GM19455 (cell line): ENCODE results near the gene IMMP1L.

Experiments used
- ATAC-seq: cut with Tn5 transposase; IDR thresholded peaks from one replicate; pipeline ENCODE4 v1.9.1; 2021; ENCODE audit not compliant: unreplicated experiment

Gene IMMP1L

DNA sequence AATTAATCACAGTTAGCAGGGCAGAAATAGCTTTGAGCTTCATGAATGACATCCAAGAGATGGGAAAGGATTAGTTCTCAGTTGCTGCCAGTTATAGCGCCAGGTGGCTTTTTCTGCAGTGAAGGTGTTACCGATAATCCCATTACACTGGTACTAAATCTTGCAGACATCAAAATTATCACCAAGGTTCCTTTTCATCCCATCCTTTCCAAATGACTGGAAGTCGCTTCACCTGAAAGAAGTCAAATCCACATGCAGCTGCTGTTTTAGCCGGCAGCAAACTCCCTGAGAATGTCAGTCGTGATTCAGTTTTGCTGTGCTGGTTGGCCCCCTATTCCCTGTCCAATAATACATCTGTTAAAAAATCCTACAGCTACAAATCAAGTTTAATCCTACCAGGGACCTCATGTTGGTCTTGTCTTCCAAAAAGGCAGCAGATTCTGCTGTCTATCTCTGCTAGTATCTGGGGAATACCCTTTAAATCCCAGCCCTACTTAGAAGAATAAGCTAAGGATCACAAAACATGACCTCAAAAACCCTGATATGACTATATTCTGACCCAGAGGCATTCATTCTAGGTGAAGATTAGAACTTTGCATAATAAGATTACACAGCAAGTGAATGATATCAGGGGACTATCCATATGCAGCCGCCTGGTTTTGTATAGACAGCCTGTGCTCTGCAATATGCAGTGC, 31.7 kb downstream of the IMMP1L start:
- ATAC-seq = no peak

DNA sequence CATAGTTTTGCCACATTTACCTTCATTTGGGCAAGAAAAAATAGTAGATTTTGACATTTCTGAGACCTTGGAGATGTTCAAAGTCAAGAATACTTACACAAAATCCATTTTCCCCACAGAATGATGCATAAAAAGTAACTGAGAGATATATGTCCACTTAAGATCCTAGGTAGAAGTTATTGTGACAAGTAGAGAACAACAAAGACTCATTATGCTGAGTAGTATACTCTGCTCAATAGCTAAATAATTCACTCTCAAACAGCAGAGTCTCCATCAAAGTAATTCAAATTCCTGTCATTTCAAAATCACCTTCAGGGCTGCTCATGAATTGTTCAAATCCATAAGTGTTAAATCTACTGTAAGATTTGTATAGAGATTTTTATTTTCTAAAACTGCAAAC, 35.3 kb downstream of the IMMP1L start:
- no peak for ATAC-seq

DNA sequence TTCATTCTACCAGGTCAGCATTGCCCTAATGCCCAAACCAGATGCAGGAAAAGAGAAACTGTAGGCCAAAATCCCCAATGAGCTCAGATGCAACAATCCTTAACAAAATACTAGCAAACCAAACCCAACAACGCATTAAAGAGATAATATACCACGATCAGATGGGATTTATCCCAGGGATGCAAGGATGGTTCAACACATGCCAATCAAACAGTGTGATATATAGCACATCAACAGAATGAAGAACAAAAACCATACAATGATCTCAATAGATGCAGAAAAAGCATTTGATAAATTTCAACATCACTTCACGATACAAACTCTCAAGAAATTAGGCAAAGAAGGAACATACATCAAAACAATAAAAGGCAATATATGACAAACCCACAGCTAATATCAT, 45.0 kb downstream of the IMMP1L start:
- no peak for ATAC-seq

DNA sequence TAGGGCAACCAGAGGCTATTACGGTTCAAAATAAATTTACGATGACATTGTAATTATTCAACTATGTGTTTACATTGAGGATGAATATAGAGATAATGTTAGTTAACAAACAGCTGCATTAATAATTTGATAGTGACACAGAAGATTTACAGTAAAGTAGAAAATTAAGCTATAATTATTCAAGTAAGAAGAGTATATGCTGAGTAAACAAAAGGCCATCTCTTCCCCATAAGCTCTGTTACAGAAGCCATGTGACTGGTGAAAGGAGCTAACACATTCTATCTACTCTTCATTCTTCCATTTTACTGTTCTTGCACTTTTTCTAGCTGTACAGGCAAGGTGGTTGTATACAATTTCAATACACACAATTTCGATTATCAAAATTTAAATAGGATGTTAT, 54.2 kb downstream of the IMMP1L start:
- no peak for ATAC-seq

DNA sequence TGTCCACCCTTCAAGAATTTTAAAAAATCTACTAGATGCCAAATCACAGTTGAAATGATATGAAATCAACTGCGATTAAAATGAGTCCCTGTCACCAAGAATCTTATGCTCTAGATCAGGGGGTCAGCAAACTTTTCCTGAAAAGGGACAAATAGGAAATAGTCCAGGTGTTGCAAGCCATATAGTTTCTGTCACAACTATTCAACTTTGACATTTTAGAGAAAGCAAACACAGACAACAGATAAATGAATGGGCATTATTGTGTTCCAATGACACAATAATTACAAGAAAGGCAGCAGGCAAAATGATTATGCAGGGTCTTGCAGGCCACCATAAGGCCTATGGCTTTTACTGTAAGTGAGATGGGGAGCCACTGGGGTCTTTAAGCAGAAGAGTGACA, 58.6 kb downstream of the IMMP1L start:
- ATAC-seq = no peak

DNA sequence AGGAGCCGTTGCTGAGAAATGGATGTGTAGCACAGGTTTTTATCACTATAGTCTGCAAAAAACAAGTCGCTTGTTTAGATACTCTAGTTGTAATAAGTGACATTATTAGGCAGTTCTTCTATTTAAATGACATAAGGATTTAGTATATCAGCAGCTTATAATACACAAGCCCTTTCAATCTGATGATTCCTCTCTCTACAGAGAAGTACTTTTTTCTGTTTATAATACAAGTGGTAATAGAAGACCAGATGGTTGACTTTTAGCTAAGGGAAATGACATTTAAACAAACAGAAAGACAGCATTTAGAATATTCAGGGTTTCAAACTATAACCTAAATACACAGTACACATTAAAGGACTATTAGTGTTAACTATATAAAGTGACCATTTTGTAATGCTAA, 60.4 kb downstream of the IMMP1L start:
- no peak for ATAC-seq

DNA sequence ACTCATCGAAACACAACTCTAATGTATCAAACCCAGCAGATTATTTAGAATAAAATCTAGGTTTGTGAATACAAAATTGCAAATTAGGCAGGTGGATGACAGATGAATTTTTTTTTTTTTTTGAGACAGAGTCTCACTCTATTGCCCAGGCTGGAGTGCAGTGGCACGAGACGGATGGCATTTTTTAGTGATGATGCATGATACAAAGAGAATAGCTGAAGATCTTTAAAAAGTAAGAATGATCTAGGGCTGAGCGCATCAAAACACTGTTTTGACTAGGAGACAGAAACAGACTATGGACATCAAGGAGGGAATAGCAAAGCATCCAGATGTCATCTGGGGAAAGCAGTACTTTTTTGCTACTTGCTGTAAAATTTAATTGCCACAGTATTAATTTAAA, 63.8 kb downstream of the IMMP1L start:
- ATAC-seq = no peak

DNA sequence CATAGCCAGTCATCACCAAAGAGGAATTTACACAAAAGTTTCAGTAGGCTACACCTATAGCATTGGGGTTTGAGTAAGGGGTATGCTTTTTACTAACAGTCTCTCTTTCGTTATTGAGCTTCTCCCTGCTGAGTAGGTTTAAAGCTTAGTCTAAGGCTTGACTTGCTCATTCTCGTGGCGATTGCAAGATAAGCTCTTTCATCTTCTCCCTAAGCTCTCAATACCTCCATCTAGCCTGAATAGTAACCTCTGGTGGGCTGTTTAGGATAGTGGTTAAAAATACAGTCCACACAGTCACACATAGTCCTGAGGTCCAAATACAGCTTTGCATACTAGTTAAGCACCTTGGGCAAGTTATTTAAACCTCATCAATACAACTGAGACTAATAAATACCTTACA, 65.6 kb downstream of the IMMP1L start:
- no peak for ATAC-seq

DNA sequence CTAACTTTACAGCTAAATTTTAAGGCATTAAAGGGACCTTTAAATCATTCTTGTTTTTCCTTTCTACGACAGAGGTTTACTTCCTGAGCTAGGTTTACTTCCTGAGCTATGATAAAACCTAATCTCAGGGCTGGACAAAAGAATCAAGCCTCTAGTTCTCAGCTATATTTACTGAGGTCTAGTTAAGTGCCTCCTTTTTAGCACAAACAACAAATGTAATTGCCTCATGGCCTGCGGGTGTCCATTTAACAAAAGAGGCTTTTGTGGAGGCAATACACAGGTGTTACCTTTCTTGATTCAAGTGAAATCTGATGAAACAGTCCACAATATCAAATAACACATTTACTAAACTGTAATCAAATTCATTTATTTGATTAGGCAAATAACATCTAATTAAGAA, 67.3 kb downstream of the IMMP1L start:
- no peak for ATAC-seq

DNA sequence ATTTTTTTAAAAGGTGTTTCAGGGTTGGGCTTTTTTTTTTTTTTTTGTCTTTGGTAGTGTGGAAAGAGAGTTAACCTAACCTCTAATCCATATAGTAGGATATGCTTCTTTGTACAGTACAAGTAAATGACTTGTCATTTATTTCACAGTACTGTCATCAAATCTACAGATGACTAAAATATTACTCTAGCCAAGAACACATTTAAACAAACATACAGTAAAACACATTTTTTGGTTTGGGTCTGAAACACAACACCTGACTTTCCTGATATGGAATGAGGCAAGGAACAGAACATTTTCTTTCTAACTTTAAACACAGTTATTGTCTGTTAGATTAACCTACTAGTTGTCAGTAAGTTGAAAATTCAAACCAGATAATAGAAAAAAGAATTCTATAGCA, 68.1 kb downstream of the IMMP1L start:
- ATAC-seq = no peak

DNA sequence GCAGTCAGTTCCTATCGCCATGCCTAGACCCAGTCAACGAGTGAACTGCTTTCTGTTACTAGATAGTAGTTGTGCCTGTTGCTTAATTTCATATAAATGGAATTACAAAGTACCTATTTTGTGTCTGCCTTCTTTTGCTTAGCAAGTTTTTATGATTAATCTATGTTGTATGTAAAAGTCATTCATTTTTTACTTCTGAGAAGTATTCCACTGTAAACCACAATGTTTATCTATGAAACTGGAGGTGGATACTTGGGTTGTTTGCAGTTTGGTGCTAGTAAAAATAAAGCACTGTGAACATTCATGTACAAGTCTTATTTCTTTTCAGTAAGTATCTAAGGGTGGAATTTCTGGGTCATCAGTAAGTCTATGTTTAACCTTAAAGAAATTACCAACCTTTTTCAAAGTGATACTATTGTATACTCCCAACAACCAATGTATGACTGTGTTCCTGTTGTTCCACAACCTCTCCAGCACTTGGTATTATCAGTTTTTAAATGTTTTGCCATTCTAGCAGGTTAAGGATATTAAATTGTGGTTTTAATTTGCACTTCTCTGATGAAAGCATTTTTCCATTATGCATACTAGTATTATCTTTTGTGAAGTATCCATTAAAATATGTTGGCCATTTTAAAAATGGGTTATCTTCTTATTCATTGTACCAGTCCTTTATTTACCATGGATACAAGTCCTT, 71.5 kb downstream of the IMMP1L start:
- ATAC-seq = no peak

DNA sequence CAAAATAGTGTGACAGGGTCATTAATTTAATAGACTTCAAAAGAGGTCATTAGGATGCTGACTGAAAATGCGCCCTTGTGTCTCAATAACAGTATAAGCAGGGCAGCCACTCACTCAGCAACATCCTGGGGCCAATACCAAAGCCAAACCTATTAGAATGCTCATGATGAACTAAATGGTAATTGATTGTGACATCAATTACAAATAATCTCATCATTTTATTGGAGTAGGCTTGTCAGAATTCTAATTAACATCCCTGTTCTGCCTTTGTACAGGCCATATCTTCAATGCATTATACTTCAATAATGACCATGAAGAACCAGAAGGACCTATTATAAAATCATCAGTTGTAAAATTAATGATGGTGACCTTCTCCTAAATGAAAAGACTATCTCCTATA, 75.6 kb downstream of the IMMP1L start:
- no peak for ATAC-seq

DNA sequence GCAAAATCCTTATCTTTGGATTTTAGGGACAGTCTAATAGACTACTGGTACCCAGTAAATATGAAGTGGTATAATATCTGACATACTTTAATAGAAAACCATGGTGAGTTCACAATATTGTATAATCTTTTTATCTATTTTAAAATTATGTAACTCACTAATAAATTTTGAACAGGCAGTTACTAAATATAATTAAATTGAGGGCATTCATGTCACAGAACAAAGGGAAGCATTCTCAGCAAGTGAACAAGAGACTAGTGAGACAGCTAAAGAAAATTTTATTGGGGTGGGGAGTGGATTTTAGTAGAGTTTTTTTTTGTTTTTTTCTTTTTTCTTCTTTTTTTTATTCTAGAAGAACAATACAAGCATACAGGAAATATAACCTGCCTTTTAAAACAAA, 84.8 kb downstream of the IMMP1L start:
- no peak for ATAC-seq

DNA sequence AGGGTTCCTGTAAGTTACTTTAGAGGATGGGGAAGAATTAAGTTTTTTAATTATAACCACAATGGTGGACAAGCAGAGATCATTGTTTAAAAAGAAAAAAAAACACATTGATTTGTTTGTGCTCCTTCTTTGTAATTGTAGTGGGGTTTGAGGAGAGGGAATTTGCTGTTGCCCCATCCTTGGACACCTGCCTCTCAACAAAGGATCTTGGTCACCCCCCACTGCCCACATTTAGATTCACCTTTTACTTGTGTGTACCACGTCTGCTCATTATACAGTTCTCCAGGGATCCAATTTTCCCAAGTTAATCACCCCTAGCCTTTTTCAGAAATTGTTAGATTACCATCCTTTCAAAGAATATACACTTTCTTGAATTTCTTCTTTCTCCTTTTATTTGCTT, 86.7 kb downstream of the IMMP1L start:
- no peak for ATAC-seq

DNA sequence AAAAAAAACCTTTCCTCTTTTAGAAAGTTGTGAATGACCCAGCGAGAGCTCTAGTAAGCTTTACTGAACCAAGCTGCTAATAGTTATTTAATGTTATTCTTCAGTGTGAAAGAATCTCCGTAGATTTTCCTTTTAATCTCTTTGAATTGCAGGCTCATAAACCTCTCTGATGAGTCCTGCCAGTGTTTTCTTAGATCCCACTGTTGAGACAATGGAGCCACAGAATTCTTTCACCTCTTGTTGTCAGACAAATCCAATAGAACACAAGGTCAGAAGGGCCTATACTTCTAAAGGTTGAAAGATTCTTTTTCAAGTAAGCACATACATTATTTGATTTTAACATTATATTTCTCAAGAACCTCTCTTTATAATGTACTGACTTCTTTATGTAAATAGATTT, 87.6 kb downstream of the IMMP1L start:
- no peak for ATAC-seq

DNA sequence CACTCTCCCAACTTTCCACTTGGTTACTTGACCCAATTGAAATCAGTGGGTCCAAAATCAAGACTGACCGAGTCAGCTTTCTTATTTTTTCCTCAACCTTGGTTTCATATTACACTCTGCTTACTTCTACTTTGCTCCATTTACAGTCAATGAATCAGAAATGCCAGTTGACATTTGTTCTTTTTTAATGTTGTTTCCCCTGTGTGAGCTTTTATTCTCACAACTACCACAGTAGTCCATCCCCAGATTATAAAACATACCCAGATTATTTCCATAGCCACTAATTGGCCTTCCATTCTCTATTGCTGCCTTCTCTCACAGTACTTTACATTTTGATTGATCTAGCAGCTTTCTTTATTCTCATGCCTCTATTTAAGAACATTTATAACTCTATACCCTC, 89.8 kb downstream of the IMMP1L start:
- no peak for ATAC-seq

DNA sequence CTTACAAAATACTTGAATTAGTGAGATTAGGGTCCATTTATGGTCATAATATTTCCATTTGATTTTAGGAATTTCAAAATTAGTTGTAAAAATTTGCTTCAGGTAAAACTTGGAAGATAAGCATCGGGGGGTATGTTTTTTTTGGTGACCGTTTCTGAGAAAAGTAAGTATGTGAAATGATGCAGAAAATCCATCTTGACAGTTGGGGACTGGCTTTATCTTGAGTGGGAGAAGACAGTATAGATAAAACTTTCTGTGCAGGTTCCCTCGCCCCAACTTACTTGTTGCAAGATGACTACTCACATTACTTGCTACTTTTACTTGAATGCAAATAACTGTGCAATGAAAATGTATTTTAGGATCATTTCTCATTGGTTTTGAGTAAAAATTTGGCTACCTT, 90.3 kb downstream of the IMMP1L start:
- no peak for ATAC-seq

DNA sequence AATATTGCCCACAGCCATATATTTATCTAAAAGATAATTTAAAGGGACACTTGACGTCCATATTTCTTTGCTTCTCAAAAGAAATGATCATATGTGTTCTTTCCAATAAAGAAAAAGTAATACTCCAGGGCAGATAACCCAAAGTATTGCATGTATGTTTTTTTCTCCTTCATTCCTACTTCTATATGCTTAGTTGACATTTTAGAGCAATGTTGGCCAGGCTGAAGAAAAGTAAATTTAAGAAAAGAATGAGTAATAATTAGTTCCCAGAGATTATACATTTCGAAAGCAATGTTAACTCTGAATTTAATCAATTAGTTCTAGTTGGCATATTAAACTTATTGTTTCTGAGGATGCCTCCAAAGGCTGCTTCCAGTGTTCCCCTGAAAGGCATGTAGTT, 91.6 kb downstream of the IMMP1L start:
- ATAC-seq = no peak

DNA sequence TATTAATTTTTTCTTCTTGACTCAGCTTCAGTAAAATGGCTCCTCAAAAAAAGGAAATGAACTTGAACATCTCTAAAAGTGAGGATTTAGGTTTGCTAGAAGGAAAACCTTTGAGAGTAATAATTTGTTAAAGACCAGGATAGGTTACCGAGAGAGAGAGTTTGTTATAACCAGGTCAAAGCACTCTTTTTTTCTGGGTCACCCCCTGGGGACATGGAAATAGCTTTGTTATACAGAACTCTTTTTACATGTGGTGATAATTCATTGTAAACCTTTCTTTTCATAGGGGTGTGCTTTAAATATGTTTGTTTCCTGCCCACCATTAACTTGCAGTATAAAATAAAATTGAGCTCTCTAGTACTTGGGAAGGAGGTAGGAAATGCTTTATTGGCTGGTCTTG, 92.1 kb downstream of the IMMP1L start:
- ATAC-seq = no peak

DNA sequence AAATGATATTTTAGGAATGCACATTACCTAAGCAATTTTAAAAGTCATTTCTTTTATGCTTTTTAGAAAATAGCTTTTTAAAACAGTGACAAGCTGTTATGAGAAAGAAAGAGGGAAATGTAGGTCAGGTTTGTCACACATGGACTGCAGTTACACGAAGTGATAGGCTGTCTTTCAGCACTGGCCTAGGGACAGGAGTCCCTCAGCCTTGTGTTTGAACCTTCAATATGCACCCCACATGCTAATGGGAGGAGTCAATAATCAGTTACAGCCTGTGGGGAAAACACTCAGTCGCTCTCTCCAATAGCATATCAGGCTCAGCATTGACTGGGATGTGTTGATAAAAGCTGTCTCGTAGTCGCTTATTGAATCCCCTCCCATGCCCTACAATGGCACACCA, 94.0 kb downstream of the IMMP1L start:
- ATAC-seq = no peak

DNA sequence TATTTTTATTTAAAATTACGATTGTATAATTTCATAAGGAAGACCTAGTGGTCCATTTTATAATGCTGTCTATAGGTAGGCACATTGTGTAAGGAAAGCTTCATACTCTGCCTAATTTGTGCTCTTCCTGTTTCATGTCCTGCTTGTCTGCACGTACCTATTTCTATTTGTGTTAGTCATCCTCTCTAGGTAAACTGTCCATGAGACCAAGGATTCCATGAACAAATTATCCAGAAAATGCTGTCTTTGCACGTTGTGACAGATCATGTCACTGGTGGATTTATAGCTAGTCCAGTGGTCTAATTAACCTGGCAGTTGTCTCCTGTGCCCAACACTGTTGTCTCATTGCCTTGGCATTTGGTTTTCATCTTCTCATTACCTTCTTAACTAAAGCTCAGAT, 95.1 kb downstream of the IMMP1L start:
- ATAC-seq = no peak

DNA sequence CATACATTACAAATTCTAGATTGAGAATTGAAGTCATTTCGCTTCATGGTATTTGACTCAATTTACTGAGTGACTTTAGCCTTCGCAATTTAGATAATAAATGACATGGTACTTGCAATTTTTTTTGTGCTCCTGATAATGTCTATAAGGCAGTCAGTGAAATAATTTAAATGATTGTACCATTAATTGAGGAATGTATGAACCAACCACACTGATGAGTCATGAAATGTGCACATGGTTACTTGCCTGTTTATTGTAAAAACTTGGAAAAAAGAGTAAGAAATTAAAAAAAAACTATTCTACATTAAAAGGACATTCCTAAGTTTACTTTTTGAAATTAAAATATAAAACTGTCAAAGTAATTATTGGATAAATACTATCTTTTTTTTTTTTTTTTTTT, 96.5 kb downstream of the IMMP1L start:
- ATAC-seq = no peak

DNA sequence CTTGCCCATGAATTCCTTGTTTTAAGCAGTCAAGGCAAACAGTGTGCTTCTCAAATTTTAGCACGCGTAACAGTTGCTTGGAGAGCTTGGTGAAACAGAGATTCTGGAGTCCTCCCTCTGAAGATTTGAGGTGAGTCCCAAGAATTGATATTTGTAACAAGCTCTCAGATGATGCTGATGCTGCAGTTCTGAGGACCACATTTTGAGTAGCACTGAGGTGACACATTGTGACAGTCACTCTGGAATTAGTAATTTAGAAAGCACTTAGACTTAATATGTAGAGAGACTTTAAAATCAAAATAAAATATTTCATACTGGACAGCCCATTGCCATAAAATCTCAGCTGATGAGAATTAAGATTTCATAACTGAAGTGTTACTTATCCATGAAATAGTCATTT, 101.2 kb downstream of the IMMP1L start:
- no peak for ATAC-seq
